LHCN-M2 (cell line): ENCODE measurements around the gene SPDYE16. TPM values are rescaled to one million over a fixed set of nuclear protein-coding genes. Genes with fewer than 3 reads are reported as not detected.

Experiments used
- total RNA-seq: library from RNA; depleted of rRNA; stranded (reverse); fragments of >200 nt; gene quantifications from 2 replicates; pipeline ENCODE4 v1.2.3, GENCODE V29; 2014; rRNA removed

SPDYE16 gene
- total RNA-seq, 1 experiment from 2014 or later, result not detected

Other genes starting within 250 kb of the SPDYE16 start
- 189 and 208 TPM in 2 replicates for gene HSPB1, start 240.6 kb downstream of the SPDYE16 start, total RNA-seq
- 130 and 167 TPM in 2 replicates for gene YWHAG, start 184.3 kb downstream of the SPDYE16 start, total RNA-seq
- 0.29 and 0.71 TPM in 2 replicates for gene SSC4D, start 133.6 kb downstream of the SPDYE16 start, total RNA-seq
- 2.7 TPM in 1 of 2 replicates, not detected in the other for gene ZP3, start 118.3 kb downstream of the SPDYE16 start, total RNA-seq
- gene DTX2, start 81.6 kb downstream of the SPDYE16 start, total RNA-seq, result 22.4 and 33.0 TPM in 2 replicates
- 0.46 TPM in 1 of 2 replicates, not detected in the other for gene UPK3B, start 32.7 kb downstream of the SPDYE16 start, total RNA-seq
- gene POMZP3, start 84.0 kb upstream of the SPDYE16 start, total RNA-seq, result 18.1 and 25.8 TPM in 2 replicates